Germinal center (tissue), 1 donor: ENCODE data around the gene MSH2.

Source experiments
- DNase-seq: peaks from one replicate; pipeline ENCODE4 v3.0.0; 2012; ENCODE audit warnings: mixed read lengths, low spot score

Gene MSH2

DNA sequence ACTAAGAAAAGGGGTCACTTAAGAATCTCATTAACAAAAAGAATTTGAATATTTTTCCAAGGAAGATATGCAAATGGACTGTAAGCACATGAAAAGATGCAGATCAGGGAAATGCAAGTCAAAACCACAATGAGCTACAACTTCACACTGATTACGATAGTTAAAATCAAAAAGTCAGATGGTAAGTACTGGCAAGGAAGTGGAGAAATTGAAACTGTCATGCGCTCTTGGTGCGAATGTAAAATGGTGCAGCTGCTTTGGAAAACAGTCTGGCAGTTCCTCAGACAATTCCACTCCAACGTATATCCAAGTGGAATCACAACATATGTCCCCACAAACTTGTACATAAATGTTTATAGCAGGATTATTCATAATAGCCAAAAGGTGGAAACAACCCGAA lies 81.4 kb downstream of the MSH2 start:
- DNase-seq: no peak

DNA sequence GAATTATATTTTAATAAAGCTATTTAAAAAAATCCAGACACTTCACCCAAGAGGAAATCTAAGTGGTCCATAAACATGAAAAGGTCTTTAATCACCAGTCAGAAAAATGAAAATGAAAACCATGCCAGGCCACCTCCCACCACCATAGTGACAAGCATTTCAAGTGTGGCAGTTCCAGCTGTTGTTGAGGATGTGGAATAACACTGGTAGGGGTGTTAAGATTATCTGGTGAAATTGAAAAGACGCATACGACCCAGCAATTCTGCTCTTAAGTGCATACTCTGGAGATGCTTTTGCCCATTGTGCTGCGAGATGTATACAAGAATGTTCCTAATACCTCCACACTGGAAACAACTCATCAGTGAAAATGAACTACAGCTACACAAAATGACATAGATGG lies 82.2 kb downstream of the MSH2 start:
- DNase-seq: no peak

DNA sequence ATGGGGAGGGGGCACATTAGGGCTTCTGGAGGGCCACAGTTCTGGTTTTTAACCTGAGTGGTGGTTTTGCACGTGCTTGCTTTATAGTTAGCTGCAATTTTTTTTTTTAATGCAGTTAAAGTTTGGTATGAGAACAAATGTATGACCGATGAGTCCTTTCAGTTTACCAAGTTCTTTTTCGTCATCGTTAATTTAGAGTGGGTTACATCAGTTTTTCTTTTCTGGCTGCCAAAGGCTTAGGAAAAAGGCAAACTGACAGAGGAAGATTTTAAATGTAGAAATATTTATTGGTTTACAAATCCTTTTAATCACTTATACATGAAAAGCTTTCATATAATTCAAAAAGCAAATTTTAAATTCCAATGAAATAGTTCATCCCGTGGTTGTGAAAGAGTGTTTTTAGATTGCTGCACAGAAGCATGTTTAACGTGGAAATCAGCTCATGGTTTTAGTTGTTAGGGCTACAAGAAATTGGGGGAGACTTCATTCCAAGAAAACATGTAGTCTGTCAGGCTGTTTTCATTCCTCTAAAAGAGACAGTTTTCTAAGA lies 82.9 kb downstream of the MSH2 start:
- DNase-seq: no peak

DNA sequence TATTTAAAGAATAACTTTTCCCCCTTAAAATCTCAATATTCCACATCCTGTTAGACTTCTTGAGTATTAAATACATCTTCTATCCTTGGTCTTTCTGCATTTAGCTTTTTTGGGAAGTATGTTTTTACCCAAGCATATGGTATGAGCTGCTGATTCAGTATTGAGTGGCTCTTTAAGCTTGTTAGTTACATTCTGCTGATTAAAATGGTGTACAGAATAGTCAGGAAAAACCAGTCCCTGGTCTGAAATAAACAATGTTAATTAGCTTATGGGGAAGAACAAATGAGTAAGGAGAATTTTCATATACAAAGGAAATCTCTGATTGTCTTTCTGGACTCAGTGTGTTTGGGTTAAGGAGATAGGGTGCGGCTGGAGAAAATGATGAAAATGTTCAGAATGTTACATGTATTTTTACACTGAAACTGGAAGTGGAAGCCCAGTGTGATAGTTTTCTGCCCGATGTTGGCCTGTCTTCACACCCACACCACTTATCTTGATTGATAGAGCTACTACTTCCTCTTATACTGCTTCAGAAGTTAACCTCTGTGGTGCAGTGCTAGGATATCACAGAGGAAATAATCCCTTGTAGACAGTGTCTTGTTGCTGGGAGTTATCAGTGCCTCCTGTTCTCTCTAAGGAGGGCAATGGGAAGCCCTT lies 84.0 kb downstream of the MSH2 start:
- DNase-seq: peak; percentile 42

DNA sequence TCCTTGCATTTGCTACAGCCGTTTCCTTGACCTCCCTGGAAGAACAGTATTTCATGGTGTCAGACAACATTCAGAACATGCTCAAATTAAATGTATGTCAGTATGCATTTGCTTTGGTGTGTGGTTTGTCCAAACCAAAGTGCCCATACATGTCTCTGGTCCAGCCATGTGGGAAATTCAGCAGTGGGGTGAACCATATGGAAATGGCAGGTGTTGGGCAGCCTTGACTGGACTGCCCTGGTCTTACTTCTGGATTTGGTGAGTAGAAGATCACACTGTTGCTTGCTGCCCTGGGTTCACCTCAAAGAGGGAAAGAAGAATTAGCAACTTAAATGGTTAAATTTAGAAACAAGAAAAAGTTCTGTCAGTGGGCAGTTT lies 84.5 kb downstream of the MSH2 start:
- no peak for DNase-seq

DNA sequence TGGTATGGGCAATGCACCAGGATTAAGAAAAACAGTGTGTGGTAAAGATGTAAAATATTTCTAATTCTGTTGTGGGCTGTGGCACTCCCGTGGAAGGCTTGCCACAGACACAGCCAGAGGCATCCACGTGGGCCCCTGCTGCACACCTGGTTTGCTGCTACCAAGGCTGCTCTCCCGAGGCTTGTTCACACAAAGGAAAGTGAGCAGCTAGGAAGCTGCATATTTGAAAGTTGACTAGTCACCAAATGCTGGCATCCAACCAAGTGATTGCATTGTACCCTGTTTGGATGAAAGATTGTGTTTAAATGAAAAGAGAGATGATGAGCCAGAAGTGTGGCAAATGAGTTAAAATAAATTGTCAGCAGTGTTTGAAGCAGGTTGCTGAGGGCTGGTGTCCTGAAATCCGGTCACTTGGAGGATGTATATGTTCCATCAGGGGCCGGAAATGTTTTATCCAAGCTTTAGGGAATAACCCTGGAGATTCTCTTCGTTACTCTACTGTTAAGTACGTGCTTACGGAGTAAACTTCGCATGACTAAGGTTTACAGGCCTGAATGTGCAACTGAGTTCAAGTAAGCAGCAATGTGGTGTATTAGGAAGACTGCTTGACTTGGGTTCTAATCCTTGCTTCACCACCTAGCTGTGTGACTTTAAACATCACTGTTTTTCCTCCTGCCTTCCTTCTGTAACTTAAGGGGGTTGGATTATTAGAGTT lies 86.1 kb downstream of the MSH2 start:
- no peak for DNase-seq

DNA sequence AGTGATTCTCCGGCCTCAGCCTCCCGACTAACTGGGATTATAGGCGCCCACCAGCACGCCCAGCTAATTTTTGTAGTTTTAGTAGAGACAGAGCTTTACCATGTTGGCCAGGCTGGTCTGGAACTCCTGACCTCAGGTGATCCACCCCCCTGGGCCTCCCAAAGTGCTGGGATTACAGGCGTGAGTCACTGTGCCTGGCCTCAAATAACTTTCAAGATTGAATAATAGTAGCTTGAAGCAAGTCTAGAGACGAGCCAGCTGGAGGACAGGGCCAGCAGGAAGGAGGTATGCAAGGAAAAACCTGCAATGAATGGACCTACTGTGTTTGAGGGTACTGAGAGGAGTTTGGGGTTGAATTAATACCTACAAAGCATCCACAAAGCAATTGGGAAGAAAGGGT lies 87.5 kb downstream of the MSH2 start:
- no peak for DNase-seq

DNA sequence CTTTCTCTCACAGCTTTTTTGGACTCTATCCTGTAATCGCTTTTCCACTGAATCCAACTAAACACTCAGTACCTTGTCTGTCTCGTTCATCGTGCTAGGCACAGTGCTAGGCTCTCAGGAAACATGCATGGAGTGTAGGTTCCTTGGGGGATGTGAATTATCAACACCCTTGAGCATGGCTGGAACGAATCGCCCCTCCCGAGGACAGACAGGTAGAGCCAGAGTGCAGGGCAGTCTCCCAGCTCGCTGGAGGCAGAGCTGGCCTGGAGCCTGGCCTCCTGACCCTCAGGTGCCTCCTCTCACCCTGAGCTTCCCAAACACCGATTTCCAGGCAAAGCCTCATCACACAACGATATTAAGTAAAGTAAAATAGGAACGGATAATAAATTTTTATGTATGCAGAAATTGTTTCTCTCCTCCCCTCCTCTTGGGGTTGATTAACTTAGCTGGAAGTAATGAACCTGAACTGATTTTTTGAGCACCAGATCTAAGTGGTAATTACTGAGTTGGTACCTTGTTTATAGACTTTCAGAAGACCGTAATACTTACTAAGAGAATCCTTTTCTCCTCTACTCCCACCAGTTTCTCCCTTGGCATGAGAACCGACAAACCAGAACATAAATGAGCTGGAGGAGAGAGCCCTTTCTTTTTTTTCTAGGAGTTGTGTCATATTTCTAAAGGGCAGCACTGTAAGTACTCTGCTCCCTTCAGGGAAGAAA lies 90.5 kb downstream of the MSH2 start:
- DNase-seq: no peak

DNA sequence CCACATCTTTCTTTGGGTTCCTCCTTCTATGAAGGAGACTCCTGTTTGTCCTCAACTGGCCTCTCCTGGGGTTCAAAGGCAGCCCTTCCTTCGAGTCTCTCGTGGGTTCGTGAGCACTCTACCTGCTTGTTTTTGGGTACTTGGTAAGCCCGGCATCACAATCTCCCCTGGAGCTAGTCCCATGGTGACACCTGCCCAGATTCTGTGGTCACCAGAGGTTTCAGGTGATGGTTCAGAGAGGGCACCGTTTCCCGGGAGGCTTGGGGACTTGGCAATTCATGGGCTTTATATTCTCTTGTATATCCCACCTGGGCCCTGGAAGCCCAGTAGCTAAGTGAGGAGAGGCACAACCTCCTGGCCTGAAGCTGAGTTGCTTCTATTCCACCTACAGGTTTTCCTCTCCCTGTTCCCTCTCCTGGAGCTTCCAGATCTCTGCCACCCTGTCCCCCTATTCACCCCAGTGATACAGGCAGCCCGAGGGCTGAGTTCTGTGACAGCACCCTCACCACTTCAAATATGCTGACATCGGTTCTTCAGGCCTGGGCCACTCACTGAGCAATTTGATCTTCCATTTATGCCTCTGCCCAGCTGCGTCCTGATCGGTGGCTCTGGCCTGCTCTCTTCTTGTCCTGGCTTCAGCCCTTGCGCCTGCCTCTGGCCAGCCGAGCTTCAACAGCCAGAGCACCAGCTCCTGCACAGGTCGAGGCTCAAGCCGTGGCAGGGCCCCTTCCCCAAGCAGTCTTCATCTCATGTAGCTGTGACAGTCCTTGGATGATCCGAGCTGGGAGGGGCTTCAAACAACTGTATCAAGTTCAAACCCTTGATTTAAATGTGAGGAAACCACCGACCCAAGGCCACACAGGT lies 91.5 kb downstream of the MSH2 start:
- no peak for DNase-seq

DNA sequence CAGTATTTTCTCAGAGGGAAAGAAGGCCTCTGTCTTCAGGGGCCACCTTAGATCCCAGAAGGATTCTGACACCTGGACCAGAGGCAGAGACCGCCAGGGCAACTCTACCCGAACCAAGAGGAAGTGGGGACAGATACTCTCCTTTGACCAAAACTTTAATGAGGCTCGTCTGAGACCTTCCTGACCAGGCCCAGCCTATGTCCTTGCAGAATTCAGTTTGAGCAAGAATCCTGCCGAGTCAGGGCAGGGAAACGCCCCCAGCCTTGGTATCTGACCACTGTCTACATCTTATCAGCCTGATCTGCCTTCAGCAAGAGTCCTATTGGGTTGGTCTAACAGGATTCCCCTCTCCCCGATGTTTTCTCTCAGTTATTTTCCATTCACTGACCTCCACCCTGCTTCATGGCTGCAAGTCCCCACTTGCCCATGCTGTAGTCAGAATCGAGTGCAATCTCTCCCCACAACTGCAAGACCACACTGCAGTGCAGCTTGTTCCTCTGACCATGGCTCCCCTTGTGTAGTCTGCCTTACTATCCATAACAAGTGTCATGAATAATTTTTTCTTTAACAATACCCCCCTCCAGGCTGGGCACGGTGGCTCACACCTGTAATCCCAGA lies 95.0 kb downstream of the MSH2 start:
- DNase-seq: no peak

DNA sequence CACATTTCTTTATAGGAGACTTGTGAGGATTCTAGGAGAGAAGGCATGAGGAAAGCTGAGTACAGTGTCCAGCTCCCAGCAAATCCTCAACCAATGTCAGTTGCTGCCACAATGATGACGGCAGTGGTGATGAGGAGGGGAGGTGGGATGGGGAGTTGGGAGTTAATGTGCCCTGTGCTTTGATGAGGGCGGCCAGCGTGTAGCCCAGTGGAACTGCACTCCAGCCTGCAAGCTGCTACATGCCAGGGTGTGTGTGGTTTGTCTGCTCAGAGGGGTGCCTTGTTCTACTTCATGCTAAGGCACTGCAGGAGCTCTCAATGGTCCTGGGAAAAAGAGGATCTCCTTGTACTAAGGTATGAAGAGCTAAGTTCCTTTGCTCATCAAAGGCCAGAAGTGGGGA lies 96.1 kb downstream of the MSH2 start:
- no peak for DNase-seq

DNA sequence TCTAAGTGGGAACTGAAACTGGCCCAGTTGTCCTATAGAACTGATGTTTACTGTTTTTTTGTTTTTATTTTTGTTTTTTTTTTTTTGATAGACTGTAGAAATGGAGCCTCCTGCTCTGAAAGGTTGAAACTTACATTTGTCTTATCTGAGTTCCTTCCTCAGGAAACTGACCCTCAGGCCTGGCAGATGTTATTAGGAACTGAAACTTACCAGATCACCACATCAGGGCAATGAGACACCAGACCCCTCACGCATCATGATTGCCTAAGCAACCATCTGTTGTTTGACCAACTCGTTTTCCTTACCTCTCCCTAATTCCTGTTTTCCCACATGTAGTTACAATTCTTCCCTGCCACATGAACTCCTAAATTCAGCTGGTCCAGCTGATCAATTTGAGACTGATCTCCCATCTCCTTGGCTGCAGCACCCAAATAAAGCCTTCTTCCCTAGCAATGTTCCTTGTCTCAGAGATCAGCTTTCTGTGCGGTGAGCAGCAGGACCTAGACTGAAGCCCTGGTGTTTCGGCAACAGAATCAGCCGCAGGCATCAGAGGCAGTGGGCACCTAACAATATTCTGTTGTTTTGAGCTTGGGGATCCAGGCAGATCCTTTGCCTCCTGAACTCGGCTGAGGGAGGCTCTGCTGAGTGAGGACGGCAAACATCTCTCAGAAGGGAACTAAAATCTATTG lies 96.8 kb downstream of the MSH2 start:
- DNase-seq: no peak

DNA sequence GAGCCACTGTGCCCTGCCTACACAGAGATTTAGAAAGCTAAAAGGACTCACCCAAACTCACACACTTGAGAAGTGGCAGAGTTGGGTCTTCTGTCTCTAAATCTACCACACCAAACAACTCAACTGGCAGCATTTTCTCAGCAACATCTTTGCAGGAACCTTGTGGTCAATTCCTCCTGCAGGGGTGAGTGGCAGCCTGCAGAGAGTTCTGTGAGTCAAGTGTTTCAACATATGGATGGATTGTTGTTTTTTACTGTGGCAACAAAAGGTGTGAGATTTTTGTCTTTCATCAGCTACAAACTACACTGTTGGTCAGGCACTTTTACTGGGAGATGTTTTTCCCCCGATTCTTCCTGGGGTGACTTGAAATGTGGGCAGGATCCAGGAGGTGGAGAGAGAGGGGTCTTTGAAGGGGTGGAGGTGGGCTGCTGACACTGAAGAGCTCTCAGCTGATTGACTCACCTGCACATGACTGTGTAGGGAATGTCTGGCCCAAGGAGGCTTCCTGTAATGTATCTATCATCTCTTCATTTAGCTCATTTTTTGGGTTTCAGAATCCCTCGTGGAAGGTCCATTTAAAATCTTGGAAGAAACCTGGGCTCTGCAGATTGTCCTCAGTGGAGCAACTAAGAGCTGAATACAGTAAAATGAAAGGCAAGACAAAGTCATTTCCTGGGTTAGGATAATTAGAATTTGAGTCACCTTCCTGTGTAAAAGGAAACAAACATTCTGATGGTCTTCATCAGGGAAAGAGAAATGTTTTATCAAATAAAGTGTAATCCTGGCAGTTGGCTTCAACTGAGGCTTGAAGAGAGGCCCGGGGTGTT lies 98.6 kb downstream of the MSH2 start:
- no peak for DNase-seq

DNA sequence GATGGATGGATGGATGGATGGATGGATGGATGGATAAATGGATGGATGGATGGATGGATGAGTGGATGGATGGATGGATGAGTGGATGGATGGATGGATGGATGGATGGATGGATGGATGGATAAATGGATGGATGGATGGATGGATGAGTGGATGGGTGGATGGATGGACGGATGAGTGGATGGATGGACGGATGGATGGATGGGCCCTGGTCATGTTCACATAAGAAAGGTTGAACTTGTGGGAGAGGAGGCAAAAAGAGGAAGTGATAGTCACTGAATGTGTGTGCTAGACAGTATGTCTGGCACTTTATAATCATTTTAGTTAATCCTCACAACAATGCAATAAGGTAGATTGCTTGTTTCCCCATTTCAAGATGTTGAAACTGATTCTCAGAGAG lies 99.5 kb downstream of the MSH2 start:
- DNase-seq: peak; percentile 49

DNA sequence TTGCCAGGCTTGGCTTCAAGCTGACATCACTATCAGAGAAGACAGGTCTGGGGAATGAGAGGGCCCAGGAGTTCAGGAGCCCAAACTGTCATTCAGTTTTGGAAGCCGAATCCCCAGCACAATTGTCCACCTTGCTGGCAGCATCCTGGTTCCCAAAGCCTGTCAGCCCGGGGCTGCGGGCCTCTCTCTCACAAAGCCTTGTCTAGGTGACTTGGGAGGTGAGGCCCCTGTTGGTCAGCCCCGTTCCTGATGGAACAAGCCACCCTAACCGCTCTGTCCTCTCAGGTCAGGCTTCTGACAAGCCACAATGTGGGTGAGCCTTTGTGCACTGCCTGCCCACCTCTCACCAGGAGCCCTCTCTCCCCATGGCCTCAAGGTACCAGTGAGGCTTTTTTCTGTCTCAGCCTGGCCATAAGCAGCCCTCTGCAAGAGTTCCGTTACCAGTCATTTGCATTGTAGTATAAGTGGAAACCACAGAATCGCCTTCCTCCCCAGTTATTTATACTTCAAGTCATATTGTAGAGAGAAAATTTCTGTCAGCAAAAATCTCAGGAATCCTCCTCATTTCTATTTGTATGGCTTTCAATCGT lies 100.6 kb downstream of the MSH2 start:
- DNase-seq: no peak

DNA sequence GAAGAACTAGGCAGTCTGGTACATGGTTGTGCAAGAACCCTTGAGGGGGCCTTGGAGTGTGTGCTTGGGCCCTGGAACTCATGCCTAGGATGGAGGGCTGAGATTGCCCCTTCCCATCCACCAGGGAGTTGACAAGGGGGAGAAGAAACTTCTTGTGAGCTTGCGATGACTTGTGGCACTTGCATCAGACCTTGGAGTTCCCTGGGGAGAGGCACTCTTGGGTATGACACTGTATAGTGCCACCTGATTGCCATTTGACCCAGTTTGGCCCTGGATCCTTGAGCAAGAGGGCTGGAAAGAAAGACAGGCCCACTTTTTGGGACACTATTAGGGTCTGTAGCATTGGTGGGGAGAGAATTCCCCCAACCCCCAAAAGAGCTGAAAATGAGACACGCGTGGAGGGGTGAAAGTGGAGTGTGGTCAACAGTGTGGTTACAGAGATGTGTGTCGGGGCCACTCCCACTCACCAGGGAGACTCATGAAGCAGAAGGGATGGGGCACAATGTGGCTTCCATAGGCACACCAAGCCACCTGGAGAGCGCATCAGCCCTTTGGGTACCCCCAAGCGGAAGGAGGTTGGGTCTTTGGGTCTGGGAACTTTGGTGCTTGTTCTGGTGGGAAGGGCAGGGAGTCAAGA lies 101.3 kb downstream of the MSH2 start:
- DNase-seq: no peak

DNA sequence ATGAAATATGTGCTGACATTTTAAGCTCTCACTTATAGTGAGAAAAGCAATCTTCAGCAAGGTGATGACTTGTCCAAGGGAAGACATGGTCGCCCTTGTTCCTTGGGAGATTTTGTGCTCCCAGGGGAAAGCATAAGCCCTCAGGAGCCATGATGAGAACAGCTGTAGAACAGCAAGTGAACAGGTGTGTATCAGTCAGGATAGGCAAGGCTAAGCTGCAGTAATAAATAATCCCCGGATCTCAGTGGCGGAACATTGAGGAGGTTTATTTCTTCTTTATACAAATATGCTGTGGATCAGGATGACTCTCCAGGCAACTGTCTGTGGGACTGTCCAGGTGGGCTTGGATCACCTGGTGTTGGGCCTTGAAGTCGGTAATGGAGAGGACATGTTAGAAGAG lies 103.1 kb downstream of the MSH2 start:
- DNase-seq: no peak

DNA sequence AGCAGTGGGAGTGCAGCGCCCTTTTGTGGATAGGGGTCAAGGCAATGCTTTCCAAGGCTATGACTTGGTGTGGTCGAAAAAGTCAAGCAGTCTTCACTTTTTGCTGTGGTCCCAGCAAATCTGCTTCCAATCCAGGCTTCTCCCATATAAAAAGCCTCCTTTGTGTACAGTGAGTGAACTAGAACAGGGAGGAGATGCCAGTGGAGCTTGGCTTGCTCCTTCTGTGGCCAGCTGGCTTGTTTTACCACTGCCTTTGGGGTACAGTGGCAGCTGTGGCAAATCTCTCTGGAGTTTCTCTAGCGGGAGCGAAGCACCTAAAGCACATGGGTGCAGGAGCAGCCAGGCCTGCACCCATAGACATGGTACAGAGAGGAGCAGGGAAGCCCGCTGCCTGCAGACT lies 103.5 kb downstream of the MSH2 start:
- no peak for DNase-seq

DNA sequence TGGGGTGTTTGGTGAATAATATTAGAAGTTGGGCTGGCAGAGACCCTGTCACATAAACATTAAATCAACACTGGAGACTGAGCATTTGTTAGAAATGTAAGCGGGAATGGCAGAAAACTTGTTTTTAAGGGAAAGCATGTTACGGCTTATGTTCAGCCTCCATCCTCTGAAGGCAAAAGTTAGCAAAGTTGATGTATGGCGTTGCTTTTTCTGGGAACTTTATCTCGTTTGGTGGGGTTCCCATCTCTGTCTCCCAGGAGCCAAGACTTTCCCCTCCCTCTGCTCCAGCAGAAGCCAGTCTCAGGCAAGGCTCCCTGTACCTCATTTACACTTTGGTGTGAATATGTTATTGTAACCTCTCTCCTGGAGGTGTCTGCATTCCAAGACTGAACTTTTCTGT lies 105.1 kb downstream of the MSH2 start:
- no peak for DNase-seq
